Keratinocyte (primary cell): Measurements from ENCODE around the gene UBE2V1. TPM values are rescaled to one million over a fixed set of nuclear protein-coding genes. Genes with fewer than 3 reads are reported as not detected.

Source experiments
- DNase-seq: peaks from one replicate; pipeline ENCODE4 v3.0.0-alpha.2; 2011; ENCODE audit warnings: low read depth, missing footprints, low spot score
- FAIRE-seq: peaks from 2 replicates; lab custom pipeline; 2011; peaks lifted over from hg19 to GRCh38; lab: Jason Lieb, UNC
- H2AFZ ChIP-seq: 2 replicates; pipeline ENCODE4 v1.6.0; 2012; ENCODE audit warnings: low read length, control low read depth, inconsistent platforms; ENCODE audit not compliant: control insufficient read depth
- H3K27ac ChIP-seq: 2 replicates; pipeline ENCODE4 v1.5.1; 2011; ENCODE audit warnings: low read length; ENCODE audit not compliant: control insufficient read depth, insufficient read depth
- H3K27me3 ChIP-seq: 3 replicates; pipeline ENCODE4 v1.6.0; 2011; ENCODE audit warnings: low read length; ENCODE audit not compliant: control insufficient read depth, insufficient read depth; ENCODE audit errors: extremely low read depth
- H3K36me3 ChIP-seq, 2 experiments: 2 replicates in 1 of 2; 3 replicates in 1 of 2; pipeline ENCODE4 v1.5.1; 2011; ENCODE audit warnings: low read length in 2 of 2, mild to moderate bottlenecking in 1 of 2; ENCODE audit not compliant: control insufficient read depth in 2 of 2, insufficient read depth in 2 of 2; ENCODE audit errors: extremely low read depth in 1 of 2
- H3K4me1 ChIP-seq: 3 replicates; pipeline ENCODE4 v1.5.1; 2011; ENCODE audit warnings: low read length; ENCODE audit not compliant: control insufficient read depth, insufficient read depth; ENCODE audit errors: extremely low read depth
- H3K4me2 ChIP-seq: 3 replicates; pipeline ENCODE4 v1.6.0; 2011; ENCODE audit warnings: low read depth, low read length; ENCODE audit not compliant: control insufficient read depth, insufficient read depth; ENCODE audit errors: extremely low read depth
- H3K4me3 ChIP-seq, 3 experiments: fragments of 200-600 bp in 1 of 3; sonication (generic) in 1 of 3; 2 replicates in 2 of 3; 3 replicates in 1 of 3; pipeline ENCODE4 v1.5.1; 2011 to 2016; ENCODE audit warnings: low read length in 3 of 3, mild to moderate bottlenecking in 3 of 3, control low read depth in 2 of 3, inconsistent platforms in 1 of 3, low read depth in 1 of 3, mixed read lengths in 1 of 3, mixed run types in 1 of 3, moderate library complexity in 1 of 3; ENCODE audit not compliant: control insufficient read depth in 2 of 3, insufficient read depth in 2 of 3; ENCODE audit errors: extremely low read depth in 1 of 3
- H3K79me2 ChIP-seq: 2 replicates; pipeline ENCODE4 v1.6.0; 2012; ENCODE audit warnings: low read length; ENCODE audit not compliant: control insufficient read depth, insufficient read depth
- H3K9ac ChIP-seq: 3 replicates; pipeline ENCODE4 v1.6.0; 2011; ENCODE audit warnings: low read length; ENCODE audit not compliant: control insufficient read depth, insufficient read depth; ENCODE audit errors: extremely low read depth
- H3K9me1 ChIP-seq: 3 replicates; pipeline ENCODE4 v1.6.0; 2011; ENCODE audit warnings: low read length; ENCODE audit not compliant: control insufficient read depth, insufficient read depth; ENCODE audit errors: extremely low read depth
- H3K9me3 ChIP-seq: 2 replicates; pipeline ENCODE4 v1.5.1; 2012; ENCODE audit warnings: low read depth, low read length; ENCODE audit not compliant: control insufficient read depth
- H4K20me1 ChIP-seq: 3 replicates; pipeline ENCODE4 v1.6.0; 2011; ENCODE audit warnings: low read length; ENCODE audit not compliant: control insufficient read depth, insufficient read depth; ENCODE audit errors: extremely low read depth
- EZH2 ChIP-seq: IDR thresholded peaks from one replicate; pipeline ENCODE4 v1.6.1; 2012; ENCODE audit warnings: inconsistent platforms, mild to moderate bottlenecking, low read length, moderate library complexity
- dilution Hi-C: fragments of 300-500 bp; cut with MboI; formaldehyde crosslinking; loops from one replicate; pipeline ENCODE4 v1.7.0; 2020; ENCODE audit warnings: low sequenced_read_pairs; ENCODE audit not compliant: extremely low pct_ligation_motif_present
- polyA plus RNA-seq, 5 experiments: library from polyadenylated mRNA; depleted of rRNA in 3 of 5; stranded (reverse) in 3 of 5; stranded (forward) in 1 of 5; unstranded in 1 of 5; fragments of >200 nt; gene quantifications; 1 replicate in 1 of 5; 2 replicates in 3 of 5; 3 replicates in 1 of 5; pipeline versions ENCODE4 v1.2.1 to v1.2.3, GENCODE V29; 2011 to 2012; ENCODE audit warnings: missing spikeins in 2 of 5, low read depth in 1 of 5, low replicate concordance in 1 of 5
- TF ChIP-seq, protein P1 (sequence below), 3 experiments: IDR thresholded peaks in 1 of 3; conservative IDR thresholded peaks in 1 of 3; optimal IDR thresholded peaks in 1 of 3; 2 replicates in 2 of 3; 3 replicates in 1 of 3; pipeline versions ENCODE3 to v1.5.1; 2011; ENCODE audit warnings: low read length in 3 of 3, mild to moderate bottlenecking in 3 of 3, moderate library complexity in 2 of 3, control low read depth in 1 of 3, inconsistent platforms in 1 of 3; ENCODE audit not compliant: insufficient read depth in 2 of 3; ENCODE audit errors: extremely low read depth in 1 of 3

UBE2V1 gene
- polyA plus RNA-seq, 1 donor (not counting 4 experiments of a cell fraction or from before 2014, with no cell fraction given), result 117 TPM

DNA sequence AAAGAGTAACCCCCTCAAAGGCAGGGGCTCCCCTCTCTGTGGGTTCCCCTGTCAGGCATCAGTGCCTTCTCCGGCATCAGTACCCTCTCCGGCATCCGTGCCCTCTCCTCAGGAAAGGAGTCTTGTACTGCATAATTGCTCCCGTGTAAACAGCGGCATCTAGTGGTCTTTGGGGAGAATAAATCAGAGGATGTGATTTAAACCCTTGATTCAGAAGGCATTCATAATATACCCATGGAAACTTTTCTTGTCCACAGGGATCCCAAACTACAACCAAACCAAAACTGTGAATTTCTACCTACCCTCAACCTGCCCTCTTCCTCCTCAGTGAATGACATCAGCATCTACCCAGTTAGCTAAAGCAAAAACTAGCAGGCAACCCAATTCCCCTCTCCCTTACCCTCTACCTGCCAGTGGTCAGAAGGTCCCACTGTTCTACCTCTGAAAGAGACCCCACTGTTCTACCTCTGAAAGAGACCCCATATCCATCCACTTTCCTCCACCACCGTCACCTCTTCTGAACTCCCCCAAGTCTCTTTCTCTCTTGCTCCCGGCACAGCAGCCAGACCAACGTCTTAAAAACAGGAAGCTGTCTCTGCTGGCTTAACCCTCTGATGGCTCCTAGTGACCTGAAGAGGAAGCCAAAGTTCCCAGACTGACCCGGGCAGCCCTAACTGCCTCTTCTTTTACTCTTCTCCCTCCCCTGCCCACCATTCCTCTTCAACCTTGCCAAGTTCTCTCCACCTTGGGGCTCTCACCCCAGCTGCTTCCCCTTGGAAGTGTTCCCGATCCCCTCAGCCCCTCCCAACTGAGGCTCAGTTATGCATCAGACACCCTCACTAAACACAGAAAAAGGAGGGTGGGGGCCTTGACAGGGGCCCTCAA lies 27.2 kb downstream of the UBE2V1 start:
- H2AFZ ChIP-seq, result no peak overlapping the region
- peak overlapping the region; percentile 41 for H3K27ac ChIP-seq
- FAIRE-seq (no peak), DNase-seq (no peak)
- no peaks in the 10 kb centered on the region for H3K9me3 ChIP-seq
- peaks cover 18% of the 10 kb centered on the region for H3K4me1 ChIP-seq
- peaks cover 20% of the 10 kb centered on the region for H4K20me1 ChIP-seq
- H3K79me2 ChIP-seq, result peaks cover 36% of the 10 kb centered on the region
- H3K9me1 ChIP-seq, result peaks cover 2% of the 10 kb centered on the region
- dilution Hi-C loops, result no loop called here
- peak overlapping the region; percentile 47 for H3K9ac ChIP-seq
- H3K4me3 ChIP-seq, result no peak overlapping the region
- TF ChIP-seq, protein P1, sequence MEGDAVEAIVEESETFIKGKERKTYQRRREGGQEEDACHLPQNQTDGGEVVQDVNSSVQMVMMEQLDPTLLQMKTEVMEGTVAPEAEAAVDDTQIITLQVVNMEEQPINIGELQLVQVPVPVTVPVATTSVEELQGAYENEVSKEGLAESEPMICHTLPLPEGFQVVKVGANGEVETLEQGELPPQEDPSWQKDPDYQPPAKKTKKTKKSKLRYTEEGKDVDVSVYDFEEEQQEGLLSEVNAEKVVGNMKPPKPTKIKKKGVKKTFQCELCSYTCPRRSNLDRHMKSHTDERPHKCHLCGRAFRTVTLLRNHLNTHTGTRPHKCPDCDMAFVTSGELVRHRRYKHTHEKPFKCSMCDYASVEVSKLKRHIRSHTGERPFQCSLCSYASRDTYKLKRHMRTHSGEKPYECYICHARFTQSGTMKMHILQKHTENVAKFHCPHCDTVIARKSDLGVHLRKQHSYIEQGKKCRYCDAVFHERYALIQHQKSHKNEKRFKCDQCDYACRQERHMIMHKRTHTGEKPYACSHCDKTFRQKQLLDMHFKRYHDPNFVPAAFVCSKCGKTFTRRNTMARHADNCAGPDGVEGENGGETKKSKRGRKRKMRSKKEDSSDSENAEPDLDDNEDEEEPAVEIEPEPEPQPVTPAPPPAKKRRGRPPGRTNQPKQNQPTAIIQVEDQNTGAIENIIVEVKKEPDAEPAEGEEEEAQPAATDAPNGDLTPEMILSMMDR (optimal IDR thresholded peaks at IDR 0.05 in 1 of 3, IDR thresholded peaks at IDR 0.05 in 1 of 3, conservative IDR thresholded peaks at IDR 0.05 in 1 of 3; ENCODE audit: extremely low read depth in 1 of 3, insufficient read depth in 2 of 3, low read length in 3 of 3), result peak; percentile 65 to 85 (median 72)
- no peak for TF ChIP-seq EZH2
- H3K4me2 ChIP-seq, result peak overlapping the region; percentile 11
- no peaks in the 10 kb centered on the region for H3K27me3 ChIP-seq
- peaks cover 9 to 20% of the 10 kb centered on the region in 2 experiments for H3K36me3 ChIP-seq

DNA sequence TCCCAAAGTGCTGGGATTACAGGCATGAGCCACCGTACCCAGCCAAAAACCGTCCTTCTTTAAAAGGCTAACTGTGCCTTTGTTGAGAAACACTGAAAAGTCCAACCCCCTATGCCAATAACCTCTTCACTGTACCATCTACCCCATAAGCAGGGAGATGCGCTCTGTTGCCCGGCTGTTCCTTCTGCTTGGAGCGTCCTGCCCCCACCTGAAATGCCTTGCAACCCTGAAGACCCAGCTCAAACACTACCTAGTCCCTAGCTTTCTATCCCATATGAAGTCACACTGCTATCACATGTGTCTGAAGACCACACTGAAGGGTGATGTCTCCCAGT lies 27.8 kb downstream of the UBE2V1 start:
- Histone ChIP-seq H3K9ac (no peak overlapping the region), H3K27ac (no peak overlapping the region)

More for the DNA sequence above, 27.8 kb downstream of the UBE2V1 start:
- FAIRE-seq (no peak), DNase-seq (no peak)
- Histone ChIP-seq H3K4me2 (no peak overlapping the region), H3K4me3 (no peak overlapping the region), H3K9me3 (no peaks in the 10 kb centered on the region), H3K27me3 (no peaks in the 10 kb centered on the region), H4K20me1 (peaks cover 20% of the 10 kb centered on the region), H2AFZ (no peak overlapping the region), H3K9me1 (peaks cover 2% of the 10 kb centered on the region), H3K4me1 (peaks cover 18% of the 10 kb centered on the region), H3K36me3 (peaks cover 9 to 20% of the 10 kb centered on the region in 2 experiments), H3K79me2 (peaks cover 30% of the 10 kb centered on the region)
- dilution Hi-C loops, result no loop called here
- no peak for TF ChIP-seq EZH2
- TF ChIP-seq, protein P1 (optimal IDR thresholded peaks at IDR 0.05 in 1 of 3, IDR thresholded peaks at IDR 0.05 in 1 of 3, conservative IDR thresholded peaks at IDR 0.05 in 1 of 3; ENCODE audit: extremely low read depth in 1 of 3, insufficient read depth in 2 of 3, low read length in 3 of 3), result no peak
